WI38 (cell line): ENCODE data around the gene LMO7.

ENCODE experiments used
- H3K4me3 ChIP-seq: 2 replicates; pipeline ENCODE4 v1.5.1; 2011; ENCODE audit warnings: low read depth, mild to moderate bottlenecking, control low read depth, low read length
- CTCF ChIP-seq: IDR thresholded peaks from 2 replicates; pipeline ENCODE4 v1.5.1; 2012; ENCODE audit warnings: low read depth, mild to moderate bottlenecking, control low read depth, low read length

Gene LMO7

GRCh38 chr13:75867379-75868117, 231.4 kb downstream of the LMO7 start:
- no peak for TF ChIP-seq CTCF
- H3K4me3 ChIP-seq = no peak overlapping the region

- no peak overlapping the region for H3K4me3 ChIP-seq
- no peak for TF ChIP-seq CTCF
These were observed 233.9 kb downstream of the LMO7 start for GRCh38 chr13:75869981-75870380.

- TF ChIP-seq CTCF = peak; percentile 53
- H3K4me3 ChIP-seq = peak overlapping the region; percentile 54
These were observed 234.3 kb downstream of the LMO7 start for GRCh38 chr13:75870397-75870903.

GRCh38 chr13:75871059-75871458, 234.9 kb downstream of the LMO7 start:
- no peak for TF ChIP-seq CTCF
- peak overlapping the region; percentile 54 for H3K4me3 ChIP-seq

GRCh38 chr13:75872980-75873379, 236.8 kb downstream of the LMO7 start:
- no peak for TF ChIP-seq CTCF
- H3K4me3 ChIP-seq = no peak overlapping the region

GRCh38 chr13:75873494-75873893, 237.4 kb downstream of the LMO7 start:
- TF ChIP-seq CTCF = no peak
- no peak overlapping the region for H3K4me3 ChIP-seq

- TF ChIP-seq CTCF = no peak
These were observed 239.3 kb downstream of the LMO7 start for GRCh38 chr13:75875450-75875849.

More at GRCh38 chr13:75875450-75875849, 239.3 kb downstream of the LMO7 start:
- H3K4me3 ChIP-seq = no peak overlapping the region
